COLO829 (cell line): ENCODE results near the gene LHFPL6.

Source experiments
- DNase-seq: peaks from one replicate; pipeline ENCODE4 v3.0.0; 2012; ENCODE audit warnings: low spot score

Gene LHFPL6

GRCh38 chr13:39512687-39513086 lies 90.3 kb downstream of the LHFPL6 start:
- DNase-seq = no peak

- DNase-seq = no peak
Observed at GRCh38 chr13:39510316-39510695, 92.7 kb downstream of the LHFPL6 start.

DNA sequence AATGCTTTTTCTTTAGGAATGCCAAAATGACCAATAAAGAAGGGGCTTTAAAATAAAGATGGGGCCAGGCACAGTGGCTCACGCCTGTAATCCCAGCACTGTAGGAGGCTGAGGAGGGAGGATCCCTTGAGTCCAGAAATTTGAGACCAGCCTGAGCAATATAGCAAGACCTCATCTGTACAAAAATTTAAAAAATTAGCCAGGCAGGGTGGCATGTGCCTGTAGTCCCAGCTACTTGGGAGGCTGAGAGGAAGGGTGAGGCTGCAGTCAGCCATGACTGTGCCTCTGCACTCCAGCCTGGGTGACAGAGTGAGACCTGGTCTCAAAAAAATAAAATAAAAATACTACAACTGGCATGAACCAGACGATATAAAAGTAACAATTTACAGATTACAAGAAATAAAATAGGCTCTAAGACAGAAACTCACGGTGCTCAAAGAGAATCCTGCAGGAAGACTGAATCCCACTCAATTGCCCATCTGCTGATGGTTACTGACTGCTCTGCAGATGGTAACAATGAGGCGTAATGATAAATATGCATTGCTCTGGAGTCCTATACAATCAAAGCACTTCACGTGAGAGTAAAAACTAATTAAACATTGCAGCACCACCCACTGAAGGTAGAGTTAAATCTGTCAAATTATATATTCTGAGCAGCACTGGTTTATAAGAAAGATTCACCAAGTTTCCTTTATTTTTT lies 93.2 kb downstream of the LHFPL6 start:
- DNase-seq = no peak

- DNase-seq = no peak
Observed at GRCh38 chr13:39506559-39507390, 96.2 kb downstream of the LHFPL6 start.

DNA sequence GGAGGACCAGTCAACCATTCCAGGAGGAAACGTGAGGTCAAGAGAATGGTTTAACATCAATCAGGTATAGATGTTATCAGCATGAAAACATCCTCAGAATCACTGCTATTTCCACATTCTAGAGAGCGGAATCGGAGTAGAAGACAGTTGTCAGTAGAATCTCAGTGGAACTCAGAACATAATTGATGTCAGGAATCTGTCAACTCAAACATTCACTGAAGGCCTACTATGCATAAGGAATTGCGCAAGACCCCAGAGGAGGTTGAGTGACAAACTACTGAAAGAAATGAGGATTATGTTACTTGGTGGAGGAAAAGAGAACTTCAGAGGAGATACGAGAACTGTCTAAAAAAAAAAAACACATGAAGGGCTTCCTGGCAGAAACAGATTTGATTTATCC lies 97.8 kb downstream of the LHFPL6 start:
- no peak for DNase-seq

DNA sequence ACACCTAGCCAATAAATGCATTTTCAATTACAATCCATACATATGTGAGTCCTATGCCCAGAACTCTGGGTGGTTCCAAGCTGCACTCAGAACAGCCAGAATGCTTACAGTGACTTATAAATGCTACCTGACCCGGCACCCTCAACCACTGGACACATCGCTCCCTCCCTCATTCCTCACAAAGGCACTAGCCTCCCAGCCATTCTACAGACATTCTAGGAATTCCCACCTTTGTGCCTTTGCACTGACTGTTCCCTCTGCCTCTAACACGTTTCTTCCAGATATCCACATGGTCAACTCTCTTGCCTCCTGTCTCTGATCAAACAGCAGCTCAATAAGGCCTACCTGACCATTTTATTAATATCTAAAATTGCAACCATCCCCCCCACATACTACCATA lies 99.9 kb downstream of the LHFPL6 start:
- DNase-seq = no peak

GRCh38 chr13:39501702-39502324 lies 101.2 kb downstream of the LHFPL6 start:
- DNase-seq = no peak

GRCh38 chr13:39499604-39500003 lies 103.4 kb downstream of the LHFPL6 start:
- DNase-seq = no peak

GRCh38 chr13:39498471-39499114 lies 104.4 kb downstream of the LHFPL6 start:
- no peak for DNase-seq

GRCh38 chr13:39496506-39496905 lies 106.5 kb downstream of the LHFPL6 start:
- DNase-seq = no peak

GRCh38 chr13:39494633-39495032 lies 108.4 kb downstream of the LHFPL6 start:
- no peak for DNase-seq

GRCh38 chr13:39494006-39494405 lies 109.0 kb downstream of the LHFPL6 start:
- DNase-seq = no peak

GRCh38 chr13:39490136-39490535 lies 112.9 kb downstream of the LHFPL6 start:
- DNase-seq = no peak

- DNase-seq = no peak
Observed at GRCh38 chr13:39486758-39487157, 116.2 kb downstream of the LHFPL6 start.

DNA sequence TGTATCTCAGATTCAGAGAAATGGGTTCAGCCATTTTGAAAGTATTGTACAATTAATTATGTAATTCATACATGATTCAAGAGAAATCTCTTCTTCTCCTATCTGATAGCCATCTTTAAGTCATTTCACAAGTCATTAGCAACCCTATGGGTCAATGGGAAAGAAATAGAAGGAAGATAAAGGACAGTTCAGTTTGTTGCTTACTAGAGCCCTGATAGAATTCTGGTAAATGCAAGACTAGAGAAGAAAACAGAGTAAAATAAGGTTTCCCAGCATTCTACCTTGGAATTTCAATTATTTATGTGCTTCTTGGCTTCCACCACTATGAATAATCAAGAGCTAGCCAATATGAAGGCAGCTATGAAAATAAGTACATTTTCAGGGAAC lies 117.7 kb downstream of the LHFPL6 start:
- no peak for DNase-seq

GRCh38 chr13:39484506-39485313 lies 118.3 kb downstream of the LHFPL6 start:
- no peak for DNase-seq

GRCh38 chr13:39483326-39483725 lies 119.7 kb downstream of the LHFPL6 start:
- DNase-seq = peak; percentile 72

DNA sequence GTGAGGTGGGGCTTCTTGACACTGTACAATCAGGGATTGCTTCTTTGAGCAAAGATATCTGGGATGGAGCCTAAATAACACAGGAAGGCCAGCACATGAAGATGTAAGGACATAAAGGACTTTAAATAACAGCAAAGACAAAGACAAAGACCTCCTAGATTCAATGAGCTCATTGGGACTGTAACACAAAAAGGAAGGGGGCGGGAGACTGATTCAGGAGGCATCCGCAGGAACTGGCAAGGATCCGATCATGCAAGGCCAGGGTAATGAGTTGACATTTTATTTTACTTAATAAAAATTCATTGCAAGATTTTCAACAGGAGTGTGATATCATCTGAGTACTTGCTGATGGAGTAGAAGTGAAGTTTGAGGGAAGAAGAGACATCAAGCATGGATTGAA lies 121.5 kb downstream of the LHFPL6 start:
- DNase-seq = no peak

- DNase-seq = no peak
Observed at GRCh38 chr13:39474600-39474999, 128.4 kb downstream of the LHFPL6 start.

DNA sequence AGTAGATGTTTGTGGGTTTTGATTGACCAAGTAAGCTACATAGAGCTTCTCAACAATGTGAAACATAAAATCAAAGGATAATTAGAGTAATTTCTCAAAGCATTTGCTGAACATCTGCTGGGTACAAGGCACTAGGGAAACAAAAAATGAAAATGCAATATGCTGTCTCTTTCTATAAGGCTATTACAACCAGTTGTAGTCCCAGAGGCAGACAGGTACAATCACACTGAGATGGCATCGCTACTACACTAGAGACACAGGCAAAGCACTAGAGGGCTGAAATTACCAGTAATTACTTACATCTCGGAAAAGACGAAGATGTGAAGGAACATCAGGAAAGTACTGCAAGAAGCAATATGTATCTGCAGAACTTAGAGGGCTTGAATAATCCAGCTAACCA lies 133.3 kb downstream of the LHFPL6 start:
- no peak for DNase-seq

GRCh38 chr13:39468306-39468705 lies 134.7 kb downstream of the LHFPL6 start:
- no peak for DNase-seq

DNA sequence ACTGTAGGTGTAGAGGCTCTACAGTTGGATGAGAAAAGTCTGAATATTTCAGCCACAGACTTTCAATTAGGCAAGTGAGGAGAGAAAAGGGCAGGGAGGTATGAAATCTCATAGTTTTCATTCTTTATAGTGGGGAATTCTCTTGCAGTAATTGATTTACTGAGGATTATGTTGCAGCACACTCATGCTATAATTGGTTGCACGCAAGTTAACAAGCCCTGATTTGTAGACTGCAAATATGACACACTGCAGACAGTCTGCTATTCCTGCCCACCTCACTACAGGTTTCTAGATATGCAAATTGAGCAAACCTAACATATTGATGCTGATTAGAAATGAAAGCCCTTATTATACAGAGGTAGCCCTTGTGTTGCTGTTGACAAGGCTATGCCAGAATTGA lies 139.4 kb downstream of the LHFPL6 start:
- no peak for DNase-seq
